IPS DF 19.7 (cell line): ENCODE data around the gene C20orf141.
"Not testable (repeated sequence)": the region's sequence is repeated elsewhere in the genome, so short reads cannot be mapped to it uniquely, and the experiment has no call there.

ENCODE experiments used
- DNase-seq: peaks from one replicate; pipeline ENCODE4 v3.0.0-alpha.2; 2013; ENCODE audit warnings: low read depth, low spot score

C20orf141 gene

GRCh38 chr20:2820084-2820895 lies 5.5 kb downstream of the C20orf141 start:
- DNase-seq, result no peak

DNA sequence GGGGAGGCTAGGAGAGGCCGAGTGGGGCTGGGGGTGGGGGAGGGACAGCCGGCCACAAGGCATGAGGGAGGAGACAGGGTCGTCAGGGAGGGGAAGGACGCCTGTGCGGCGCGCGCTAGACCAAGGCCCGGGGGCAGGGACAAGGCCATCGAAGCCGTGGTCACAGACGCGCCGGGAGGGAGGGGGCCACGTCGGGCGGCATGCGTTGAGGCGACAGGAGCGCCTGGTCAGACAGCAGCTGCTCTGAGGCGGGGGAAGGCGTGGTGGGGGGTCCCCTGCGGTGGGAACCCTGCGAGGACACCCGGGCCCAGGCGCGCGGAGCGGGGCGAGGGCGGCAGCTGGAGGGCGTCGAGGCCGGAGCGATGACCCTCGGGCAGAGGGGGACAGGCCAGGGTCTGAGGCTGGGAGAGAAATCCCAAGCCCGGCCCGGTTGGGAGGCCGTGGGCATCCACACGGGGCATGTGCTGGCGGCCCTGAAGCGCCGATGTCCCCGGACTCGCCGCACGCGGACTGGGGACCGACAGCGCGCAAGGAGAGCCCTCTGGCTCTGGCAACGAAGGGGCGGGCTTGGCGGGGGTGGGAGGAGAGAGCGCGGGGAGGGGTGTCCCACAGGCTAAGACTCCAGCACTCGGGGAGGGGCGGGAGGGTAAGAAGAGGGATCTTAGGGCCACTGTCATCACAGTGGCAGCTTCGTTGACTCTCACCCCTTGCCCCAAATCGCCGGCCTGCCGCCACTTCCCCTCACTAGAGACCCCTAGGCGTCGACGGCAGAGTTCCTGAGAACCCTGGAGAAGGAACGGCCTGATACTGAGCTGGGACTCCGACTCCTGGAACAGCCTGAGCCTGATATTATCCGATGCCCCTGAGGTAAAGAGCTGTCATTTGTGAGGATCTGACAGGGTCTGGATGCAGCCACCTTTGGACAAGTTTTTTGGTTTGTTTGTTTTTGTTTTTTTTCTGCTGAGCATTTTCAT lies 6.4 kb downstream of the C20orf141 start:
- DNase-seq, result no peak

GRCh38 chr20:2822073-2822472 lies 7.3 kb downstream of the C20orf141 start:
- no peak for DNase-seq

DNA sequence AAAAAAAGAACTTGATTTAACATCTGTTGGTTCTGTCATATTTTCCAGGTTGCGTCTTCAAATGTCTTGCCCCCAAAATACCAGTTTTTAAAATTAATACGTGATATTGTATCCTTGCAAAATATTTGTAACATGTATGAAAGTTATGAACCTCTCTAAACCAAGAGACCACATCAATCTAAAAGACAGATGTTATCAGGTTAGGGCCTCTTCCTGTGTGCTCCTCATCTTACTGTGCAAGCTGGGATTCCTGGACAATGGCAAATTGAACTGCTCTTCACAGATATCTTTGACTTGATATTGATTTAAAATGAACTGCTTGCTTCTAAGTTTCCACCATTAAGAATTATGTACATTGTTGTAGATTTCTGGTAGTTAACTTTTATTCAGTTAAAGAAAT lies 11.0 kb downstream of the C20orf141 start:
- no peak for DNase-seq

DNA sequence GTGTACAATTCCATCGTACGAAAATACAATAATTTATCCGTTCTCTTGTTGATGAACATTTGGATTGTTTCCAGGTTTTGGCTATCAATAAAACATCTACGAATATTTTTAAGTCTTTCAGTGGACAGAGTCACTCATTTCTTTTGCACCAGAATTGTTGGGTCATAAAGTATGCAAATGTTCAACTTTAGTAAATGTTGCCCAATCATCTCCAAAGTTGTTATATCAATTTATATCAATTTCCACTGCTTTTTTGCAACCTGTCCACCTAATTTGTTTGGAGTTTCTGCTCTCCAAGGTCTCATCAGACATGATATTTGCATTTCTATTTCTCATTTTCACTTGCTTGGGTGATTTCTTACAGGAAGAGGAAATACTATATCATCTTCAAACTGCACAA lies 11.9 kb downstream of the C20orf141 start:
- no peak for DNase-seq

DNA sequence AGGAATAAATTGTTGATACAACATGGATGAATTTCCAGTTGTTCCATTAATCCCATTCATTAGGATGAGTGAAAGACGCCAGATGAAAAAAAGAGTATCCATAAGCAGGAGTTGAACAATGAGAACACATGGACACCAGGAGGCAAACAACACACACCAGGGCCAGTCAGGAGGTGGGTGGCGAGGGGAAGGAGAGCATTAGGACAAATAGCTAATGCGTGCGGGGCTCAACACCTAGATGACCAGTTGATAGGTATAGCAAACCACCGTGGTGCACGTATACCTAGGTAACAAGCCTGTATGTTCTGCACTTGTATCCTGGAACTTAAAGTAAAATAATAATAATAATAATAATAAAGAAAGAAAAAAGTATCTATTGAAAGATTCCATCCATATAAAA lies 14.6 kb downstream of the C20orf141 start:
- DNase-seq, result no peak

DNA sequence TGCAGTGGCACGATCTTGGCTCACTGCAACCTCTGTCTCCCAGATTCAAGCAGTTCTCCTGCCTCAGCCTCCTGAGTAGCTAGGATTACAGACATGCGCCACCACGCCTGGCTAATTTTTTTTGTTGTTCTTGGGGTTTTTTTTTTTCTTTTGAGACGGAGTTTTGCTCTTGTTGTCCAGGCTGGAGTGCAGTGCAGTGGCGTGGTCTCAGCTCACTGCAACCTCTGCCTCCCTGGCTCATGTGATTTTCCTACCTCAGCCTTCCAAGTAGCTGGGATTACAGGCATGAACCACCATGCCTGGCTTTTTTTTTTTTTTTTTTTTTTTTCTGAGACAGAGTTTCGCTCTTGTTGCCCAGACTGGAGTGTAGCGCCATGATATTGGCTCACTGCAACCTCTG lies 16.4 kb downstream of the C20orf141 start:
- not testable (repeated sequence) for DNase-seq

DNA sequence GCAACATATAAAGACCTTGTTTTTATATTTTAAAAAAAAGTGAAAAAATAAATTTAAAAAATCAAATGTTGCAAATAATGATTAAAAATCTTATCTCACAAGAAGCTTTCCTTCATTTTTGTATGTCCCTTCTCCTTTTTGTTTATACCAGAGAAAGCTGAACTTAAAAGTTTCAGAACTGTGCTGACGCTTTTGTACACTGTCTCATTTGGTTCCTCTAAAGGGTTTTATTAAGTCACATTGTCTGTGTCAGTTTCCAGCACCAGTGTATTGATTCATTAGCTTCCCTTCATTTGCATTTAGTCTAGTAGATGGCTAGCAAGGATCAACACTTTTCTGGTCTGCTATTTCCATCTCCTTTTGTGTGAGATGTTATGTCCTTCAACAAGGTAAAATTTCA lies 19.0 kb downstream of the C20orf141 start:
- no peak for DNase-seq

DNA sequence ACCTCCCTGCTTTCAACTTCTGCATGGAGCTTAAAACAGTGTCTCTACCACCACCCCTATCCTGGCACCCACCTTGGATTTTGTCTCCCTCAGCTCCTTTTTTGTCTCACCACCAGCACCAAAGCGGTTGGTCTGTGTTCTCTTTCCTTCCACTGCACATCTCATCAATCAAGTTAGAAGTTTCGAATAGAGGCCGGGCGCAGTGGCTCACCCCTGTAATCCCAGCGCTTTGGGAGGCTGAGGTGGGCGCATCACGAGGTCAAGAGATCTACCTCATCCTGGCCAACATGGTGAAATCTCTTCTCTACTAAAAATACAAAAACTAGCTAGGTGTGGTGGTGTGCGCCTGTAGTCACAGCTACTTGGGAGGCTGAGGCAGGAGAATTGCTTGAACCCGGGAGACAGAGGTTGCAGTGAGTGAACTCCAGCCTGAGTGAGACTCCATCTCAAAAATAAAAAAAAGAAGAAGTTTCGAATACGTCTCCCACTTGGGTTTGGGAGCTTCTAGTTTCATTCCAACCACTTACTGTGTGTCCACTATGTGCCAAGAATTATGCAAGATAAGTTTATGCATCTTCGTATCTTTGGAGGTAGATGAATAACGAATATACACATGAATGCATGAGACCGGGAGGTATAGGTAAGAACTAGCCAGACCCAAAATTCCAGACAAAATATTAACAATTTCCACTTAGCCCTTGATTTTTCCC lies 19.8 kb downstream of the C20orf141 start:
- no peak for DNase-seq

DNA sequence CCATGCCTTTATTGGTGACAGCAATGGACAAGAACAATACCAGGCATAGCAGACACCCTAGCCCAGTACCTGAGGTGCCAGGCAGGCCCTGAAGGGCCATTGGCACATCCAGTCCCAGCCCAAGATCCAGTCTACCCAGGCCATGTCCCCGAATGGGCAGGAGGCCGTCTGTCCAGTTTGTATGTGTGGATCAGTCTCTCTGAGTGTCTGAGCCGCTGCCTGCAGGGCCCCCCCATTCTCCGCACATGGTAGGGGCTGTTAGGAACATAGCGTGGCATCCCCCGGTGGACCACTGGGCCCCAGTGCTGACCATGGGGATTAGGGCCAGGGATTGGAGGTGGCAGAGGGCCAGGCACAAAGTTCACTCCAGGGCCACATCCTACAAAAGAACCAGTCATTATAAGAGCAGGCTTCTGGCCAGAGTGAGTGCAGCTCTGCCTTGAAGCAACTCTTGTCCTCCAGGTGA lies 20.6 kb downstream of the C20orf141 start:
- DNase-seq, result no peak

DNA sequence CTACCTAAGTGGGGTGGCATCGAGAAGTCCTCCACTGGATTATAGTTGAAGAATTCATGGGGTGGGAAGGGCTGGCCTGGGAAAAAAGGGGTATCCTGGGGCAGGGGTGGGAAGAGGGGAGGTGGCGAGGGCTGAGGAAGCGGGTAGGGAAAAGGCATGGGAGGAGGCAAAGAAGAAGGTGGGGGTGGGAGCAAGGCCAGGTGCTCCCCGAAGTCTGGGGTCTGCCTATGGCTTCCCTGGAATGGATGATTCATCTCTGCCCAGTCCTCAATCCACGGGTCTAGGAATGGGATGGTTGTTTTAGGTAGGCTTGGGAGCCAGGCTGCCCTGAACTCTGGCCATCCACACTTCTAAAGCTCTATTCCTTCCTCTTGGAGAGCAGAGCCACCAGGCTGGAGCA lies 21.2 kb downstream of the C20orf141 start:
- no peak for DNase-seq

DNA sequence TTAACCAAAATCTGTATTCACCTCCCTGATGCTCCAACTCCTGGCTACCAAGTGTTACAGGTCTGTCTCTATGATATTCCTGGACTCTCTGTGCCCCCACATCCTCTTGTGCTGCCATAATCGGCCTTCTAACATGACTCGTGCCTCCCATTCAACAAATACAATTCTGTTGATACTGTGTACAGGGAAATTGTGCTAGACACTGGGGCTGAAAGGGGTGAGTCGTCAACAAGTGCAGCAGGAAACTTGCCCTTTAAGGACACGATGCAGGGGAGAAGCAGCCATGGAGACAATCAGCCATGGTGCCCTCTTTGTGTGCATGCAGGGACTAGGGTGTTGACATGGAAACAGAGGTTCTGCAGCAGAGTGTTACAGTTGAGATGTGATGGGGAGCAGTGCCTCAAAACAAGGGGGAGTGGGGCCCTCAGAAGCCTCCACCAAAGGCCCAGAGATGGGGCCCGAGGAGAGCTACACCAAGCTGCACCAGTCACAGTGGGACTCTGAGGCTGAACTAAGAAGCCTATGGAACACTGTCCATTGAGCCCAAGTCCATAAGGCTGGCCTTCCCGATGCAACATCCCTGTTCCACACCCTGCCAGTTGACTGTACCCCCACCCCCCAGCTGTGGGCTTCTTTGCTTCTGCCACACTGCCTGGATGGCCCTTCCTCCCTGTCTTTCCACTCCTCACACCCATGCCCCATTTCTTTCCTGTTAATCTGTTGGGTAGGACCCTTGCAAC lies 22.6 kb downstream of the C20orf141 start:
- no peak for DNase-seq

- DNase-seq, result no peak
Measured at GRCh38 chr20:2838170-2838797, 23.5 kb downstream of the C20orf141 start.

GRCh38 chr20:2838847-2839671 lies 24.3 kb downstream of the C20orf141 start:
- DNase-seq, result no peak

DNA sequence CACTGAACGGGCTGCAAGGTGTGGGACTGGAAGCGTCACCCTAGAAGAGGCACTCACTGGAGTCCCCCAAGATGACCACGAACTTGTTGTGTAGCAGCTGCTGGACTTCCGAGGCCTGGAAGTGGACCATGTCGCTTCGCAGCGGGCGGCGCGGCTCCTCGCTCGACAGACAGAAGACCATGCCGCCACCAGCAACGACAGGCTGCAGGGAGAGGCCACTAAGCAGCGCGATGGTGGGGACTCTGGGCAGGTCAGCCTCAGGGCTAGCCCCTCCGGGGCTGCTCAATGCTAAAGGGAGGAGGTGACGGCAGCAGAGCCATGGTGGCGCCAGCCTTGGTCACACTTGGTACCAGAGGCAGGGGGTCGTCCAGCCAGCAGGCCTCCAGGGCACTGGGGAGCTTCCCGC lies 24.9 kb downstream of the C20orf141 start:
- DNase-seq, result no peak

DNA sequence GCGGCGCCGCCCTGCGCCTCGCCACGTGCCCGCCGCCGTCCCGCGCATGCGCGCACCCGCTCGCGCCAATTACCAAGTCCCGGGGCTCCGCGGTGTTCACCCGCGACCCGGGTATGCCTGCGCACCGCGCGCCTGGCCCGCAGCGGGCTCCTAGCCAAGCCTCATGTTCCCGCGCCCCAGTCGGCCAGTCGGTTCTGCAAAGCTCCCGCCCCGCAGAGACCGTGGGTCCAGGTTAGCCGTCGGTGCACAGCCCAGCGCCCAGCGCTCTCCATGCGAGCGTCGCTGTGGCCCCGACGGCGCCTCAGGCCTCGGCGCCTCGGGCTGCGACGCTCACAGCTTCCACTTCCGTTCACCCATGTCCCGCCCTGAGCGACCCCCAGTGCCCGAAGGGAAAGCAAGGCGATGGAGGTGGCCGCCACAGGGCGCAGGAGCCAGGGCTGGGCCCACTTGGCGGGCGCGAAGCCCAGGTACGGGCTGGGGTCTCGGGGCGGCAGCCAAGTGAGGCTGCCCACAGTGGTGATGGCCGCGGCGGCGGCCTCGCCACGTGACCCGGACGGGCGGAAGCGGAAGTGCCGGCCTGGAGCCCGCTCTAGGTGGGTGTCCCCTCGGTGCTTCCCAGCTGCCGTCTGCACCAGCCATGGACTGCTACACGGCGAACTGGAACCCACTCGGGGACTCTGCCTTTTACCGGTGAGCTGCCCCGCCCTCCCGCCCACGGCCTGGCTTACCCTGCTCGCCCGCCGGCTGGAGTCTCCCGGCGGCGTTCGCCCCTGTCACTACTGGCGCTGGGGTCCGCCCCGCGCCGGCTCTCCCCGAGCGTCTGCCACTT lies 25.6 kb downstream of the C20orf141 start, which contains the start of the genes PCED1A and VPS16:
Gene PCED1A (minus strand): TSS at position 518 of the 829 bp plus-strand sequence. CDS start 743 bp downstream, outside the sequence.
Gene VPS16 (plus strand): TSS at position 608 of the 829 bp plus-strand sequence. CDS start 30 bp downstream, at position 638.
- DNase-seq, result peak; percentile 65

DNA sequence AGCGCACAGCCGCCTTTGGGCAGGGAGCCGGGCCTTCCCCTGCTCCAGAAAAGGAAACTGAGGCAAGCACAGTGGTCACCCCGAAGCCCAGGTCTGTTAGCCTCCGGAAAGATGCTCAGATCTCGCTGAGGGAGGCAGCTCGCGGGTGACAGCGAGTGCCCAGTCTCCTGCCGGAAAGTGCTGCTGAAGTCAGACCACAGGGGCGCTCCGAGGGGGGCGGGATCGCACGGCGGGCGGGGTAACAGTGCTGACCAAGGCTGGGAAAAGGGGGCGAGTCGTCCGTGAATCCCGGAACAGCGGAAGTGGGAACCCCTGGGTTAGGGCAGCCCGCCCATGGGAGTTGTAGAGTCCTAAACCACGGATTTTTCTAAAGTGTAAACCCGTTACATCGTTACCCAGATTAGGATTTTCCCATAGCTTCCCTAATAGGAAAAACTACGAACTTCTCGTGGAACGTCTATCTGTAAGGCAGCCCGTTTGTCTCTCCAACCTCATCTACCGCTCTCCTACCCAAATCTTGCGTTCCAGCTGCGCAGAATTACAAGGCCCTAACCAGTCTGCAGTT lies 26.3 kb downstream of the C20orf141 start:
- DNase-seq, result no peak

DNA sequence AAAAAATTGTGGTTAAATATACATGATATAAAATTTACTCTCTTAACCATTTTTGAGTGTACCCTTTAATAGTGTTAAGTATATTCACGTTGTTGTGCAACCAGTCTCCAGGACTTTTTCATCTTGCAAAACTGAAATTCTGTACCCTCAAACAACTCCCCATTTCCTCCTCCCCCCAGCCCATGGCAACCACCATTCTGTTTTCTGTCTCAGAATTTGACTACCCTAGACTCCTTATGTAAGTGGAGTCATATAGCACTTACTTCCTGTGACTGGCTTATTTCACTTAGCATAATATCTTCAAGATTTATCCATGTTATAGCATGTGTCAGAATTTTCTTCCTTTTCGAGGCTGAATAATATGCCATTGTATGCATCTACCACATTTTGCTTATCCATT lies 30.8 kb downstream of the C20orf141 start:
- no peak for DNase-seq
